Testis (tissue), 2 donors: ENCODE data around the gene PCDH12.

ENCODE experiments used
- CTCF ChIP-seq, 3 experiments: fragments of 450-650 bp in 2 of 3; fragments of 200-600 bp in 1 of 3; sonication (generic) in 1 of 3; IDR thresholded peaks; one replicate each; pipeline ENCODE4 v1.5.1; 2016 to 2019; ENCODE audit warnings: antibody characterized with exemption in 3 of 3, mild to moderate bottlenecking in 2 of 3, moderate library complexity in 1 of 3
- POLR2A ChIP-seq: fragments of 450-650 bp; IDR thresholded peaks from one replicate; pipeline ENCODE4 v1.6.1; 2017; ENCODE audit warnings: antibody characterized with exemption, mild to moderate bottlenecking, moderate library complexity

GRCh38 chr5:141968914-141969608 lies 11.1 kb upstream of the PCDH12 start, which contains the start of gene RNF14:
- TF ChIP-seq CTCF (IDR thresholded peaks at IDR 0.05) (peak; percentile 92 to 98 (median 97)), POLR2A (peak; percentile 87)
